ENCODE data around the gene GPR63.
A peak's percentile ranks its signal among the peaks of the same experiment; 100 is the strongest.
"Not testable (repeated sequence)": the region's sequence is repeated elsewhere in the genome, so short reads cannot be mapped to it uniquely, and the experiment has no call there.

Gene GPR63, protein sequence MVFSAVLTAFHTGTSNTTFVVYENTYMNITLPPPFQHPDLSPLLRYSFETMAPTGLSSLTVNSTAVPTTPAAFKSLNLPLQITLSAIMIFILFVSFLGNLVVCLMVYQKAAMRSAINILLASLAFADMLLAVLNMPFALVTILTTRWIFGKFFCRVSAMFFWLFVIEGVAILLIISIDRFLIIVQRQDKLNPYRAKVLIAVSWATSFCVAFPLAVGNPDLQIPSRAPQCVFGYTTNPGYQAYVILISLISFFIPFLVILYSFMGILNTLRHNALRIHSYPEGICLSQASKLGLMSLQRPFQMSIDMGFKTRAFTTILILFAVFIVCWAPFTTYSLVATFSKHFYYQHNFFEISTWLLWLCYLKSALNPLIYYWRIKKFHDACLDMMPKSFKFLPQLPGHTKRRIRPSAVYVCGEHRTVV

DNA sequence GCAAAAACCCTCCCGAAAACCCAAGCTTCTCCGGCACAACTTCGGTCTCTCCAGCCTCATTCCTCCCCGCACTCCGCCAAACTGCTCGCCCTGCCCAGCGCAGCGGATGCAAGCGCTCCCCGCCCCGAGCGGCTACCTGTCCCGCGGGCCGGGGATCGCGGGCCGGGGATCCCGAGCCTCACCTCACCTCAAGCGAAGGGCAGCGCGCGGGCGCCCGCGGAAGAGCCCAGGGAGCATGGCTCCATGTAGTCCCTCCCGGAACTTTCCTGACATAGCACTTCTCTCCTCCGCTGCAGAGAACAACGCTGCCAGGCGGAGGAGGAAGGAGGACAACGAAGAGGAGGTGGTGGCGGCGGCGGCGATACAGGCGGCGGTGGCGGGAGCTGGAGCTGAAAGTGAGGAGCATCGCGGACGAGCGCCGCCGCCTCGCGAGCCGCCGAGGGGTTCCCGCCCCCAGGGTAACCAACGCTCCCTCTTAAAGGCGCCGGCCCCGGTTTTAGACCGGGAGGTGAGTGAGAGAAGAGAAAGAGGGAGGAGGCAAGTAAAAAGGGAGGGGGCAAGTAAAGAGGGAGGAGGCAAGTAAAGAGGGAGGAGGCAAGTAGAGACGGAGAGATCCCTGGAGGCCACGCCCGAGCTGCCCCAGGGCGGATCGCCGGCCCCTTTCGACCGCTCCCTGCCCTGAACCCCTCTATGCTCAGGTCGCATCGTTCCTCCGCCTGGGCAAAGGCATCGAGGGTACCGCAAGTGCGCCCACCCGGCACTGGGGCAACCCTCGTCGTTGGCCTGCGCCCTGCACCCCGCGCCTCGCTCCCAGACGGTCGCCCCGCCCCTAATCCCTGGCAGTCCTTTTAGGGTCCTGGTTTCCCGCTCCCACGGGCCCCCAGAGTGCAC is at the start of gene GPR63:
TSS of gene GPR63 (minus strand) at position 397 of the 891 bp plus-strand sequence. CDS start 37,746 bp downstream, outside the sequence.
- FAIRE-seq, result peak; percentile 87

DNA sequence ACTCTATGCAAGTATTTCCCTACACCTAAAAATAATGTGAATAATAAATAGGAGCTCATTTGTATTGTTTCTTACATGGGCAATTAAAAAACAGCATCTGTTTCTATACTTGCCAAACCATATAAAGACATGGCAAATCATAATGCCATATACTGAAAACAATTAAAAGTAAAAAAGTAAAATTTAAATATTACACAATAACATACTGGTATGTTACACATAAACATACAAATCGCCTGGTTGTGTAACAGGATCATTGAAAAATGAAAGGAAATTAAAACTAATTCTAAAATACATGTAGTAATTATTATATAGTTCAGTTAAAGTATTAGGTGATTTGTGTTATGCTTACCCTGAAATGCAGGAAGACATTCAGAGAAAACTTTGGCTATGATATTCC is 49.2 kb upstream of the GPR63 start:
- no peak for FAIRE-seq
- DNase-seq (ENCODE audit: extremely low spot score, insufficient read length, low read depth), result no peak

More for the DNA sequence above, at the start of gene GPR63:
- peak; percentile 78 for DNase-seq (ENCODE audit: extremely low spot score, insufficient read length, low read depth)

DNA sequence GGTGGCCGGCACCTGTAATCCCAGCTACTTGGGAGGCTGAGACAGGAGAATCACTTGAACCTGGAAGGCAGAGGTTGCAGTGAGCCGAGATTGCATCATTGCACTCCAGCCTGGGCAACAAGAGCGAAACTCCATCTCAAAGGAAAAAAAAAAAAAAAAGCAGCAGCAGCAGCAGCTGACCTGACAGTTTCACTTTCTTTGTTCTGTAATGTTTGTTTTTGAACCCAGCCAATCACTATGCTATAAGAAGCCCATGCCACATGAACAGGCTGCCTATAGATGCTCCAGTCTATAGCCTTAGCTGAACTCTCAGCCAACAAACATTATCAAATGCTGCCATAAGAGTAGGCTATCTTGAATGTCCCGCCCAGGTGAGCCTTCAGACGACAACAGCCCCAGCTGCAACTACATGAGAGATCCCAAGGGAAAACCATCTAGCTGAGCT is 47.9 kb upstream of the GPR63 start:
- peak; percentile 36 for FAIRE-seq
- not testable (repeated sequence) for DNase-seq (ENCODE audit: extremely low spot score, insufficient read length, low read depth)

DNA sequence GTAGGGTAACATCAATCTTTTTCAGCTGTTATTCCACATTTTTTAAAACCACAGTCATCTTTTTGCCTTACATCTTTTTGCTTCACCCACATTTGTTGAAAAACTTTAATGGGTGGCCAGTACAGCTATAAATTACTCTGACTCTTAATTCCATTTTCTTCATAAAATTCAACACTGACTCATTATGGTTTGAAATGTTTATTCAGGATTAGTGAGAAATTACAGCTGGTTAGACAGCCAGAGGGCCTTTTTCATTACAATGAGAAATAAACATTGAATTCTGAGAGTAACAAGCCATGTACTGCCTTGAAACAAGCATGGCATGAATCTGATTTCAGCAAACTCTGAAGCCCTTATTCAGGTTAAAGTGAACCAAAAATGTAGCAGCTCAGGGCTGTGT is 40.9 kb upstream of the GPR63 start:
- no peak for DNase-seq (ENCODE audit: extremely low spot score, insufficient read length, low read depth)
- no peak for FAIRE-seq

DNA sequence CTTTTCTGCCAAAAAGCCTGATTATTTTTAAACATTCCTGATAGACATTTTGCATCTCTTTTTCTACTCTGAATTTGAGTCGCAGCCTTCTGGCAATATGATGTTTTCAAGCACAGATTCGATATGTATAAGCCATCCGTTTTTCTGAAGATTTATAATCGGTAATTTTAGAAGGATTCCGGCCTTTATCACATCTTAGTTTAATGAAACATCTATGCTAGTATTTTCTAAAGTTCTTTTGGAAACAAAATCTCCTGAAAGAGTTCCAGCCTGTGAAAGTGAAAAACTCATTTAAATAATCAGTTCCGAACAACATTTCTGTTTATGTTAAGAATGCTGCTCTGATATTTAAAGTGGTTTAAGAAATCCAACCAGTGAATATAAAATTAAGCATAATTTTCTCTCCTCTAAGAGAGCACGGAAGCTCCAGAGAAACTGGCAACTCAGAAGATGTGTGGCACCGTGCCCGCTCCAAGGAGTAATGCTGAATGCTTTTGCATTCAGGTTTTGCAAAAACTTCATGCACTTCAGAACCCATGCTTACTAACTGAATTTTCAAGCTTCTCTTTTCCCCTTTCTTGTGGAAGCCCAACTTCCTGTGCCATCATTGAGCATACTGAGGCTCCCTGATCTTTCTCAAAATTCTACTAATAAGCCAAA is 39.7 kb upstream of the GPR63 start:
- DNase-seq (ENCODE audit: extremely low spot score, insufficient read length, low read depth) (no peak), FAIRE-seq (no peak)

DNA sequence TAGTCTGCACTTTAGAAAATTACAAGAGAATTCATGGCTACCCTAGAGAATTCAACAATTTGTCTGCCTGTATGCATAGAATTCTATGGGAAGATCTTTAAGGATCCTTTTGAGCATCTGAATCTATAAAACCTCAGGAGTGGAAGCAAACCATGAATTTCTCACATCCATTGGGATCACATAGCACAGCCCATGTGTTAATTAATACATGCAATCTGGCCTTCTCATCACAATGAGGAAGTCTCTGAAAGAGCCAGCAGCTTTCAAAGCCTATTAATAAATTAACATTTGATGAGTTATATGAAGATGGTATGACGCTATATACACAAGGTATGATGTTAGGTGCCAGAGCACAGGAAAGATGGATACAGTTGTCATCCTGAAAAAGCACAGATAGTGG is 35.7 kb upstream of the GPR63 start:
- FAIRE-seq (no peak), DNase-seq (ENCODE audit: extremely low spot score, insufficient read length, low read depth) (no peak)

DNA sequence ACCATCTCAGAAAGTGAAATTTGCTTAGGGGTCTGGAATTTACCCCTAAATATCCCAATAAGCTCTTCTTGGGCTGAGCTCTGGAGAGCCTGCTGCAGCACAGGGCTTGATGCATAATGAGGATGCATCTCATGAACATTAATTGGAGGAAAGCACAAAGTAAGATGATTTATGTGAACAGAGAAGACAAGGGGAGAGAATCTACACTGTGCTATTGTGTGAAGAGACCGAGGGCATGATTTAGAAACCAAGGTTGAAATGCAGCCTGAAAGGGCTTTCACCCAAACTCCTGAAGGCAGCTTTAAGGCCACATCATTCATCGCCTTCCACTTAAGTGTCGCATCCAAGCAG is 27.8 kb upstream of the GPR63 start:
- DNase-seq (ENCODE audit: extremely low spot score, insufficient read length, low read depth), result no peak
- FAIRE-seq, result no peak

DNA sequence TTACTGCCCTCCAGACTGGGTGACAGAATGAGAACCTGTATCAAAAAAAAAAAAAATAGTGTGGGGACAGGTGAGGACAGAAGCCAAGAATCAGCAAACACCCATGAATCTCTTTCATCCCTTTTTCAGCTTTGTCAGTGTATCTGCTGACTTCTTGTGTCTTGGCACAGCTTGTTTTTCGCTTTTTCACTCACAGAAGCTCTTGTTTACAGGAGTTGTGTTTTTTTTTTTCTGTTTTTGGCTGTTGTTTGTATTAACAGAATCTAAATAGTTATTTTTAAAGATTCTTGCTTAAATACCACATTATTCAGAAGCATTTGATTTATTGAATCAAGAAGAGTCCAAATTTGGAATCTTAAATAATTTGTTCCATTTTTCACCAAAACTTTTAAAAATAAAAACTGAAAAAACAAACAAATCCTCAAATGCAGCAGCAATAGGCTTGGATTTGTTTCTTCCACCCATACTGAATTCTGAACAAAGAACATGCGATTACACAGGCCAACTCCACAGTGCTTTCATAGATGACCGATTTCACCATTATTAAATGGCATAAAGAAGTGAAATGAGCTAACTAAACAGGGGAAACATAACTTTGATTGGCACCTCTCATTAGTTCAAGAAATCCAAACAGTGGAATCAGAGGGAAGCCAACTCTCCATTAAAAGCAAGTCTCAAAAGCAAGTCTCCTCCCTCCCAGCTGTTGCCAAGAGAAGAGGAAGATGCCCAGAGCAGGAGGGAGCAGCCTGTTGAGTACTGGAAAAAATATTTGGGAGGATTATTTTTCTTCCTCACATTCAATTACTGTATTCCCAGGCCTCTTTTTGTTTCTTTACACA is 27.2 kb upstream of the GPR63 start:
- DNase-seq (ENCODE audit: extremely low spot score, insufficient read length, low read depth) (no peak), FAIRE-seq (no peak)

DNA sequence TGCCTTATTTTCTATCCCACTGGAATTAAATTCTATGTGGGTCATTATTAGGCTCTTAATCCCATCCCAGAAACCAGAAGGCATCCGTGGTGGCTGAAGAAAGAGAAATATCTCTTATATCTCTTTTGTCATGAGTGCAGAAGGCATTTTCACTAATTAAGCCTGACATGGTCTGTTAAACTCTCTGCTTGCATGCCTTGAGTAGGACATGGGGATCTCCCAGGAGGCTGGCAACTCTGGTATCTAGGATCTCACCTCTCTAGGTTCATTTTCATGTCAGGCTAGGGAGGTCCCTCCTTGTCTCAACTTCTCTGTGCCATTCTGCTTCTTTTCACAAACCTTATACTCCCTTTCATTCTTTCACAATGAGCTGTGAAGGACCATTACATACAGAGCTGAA is 25.3 kb upstream of the GPR63 start:
- no peak for FAIRE-seq
- DNase-seq (ENCODE audit: extremely low spot score, insufficient read length, low read depth), result no peak

DNA sequence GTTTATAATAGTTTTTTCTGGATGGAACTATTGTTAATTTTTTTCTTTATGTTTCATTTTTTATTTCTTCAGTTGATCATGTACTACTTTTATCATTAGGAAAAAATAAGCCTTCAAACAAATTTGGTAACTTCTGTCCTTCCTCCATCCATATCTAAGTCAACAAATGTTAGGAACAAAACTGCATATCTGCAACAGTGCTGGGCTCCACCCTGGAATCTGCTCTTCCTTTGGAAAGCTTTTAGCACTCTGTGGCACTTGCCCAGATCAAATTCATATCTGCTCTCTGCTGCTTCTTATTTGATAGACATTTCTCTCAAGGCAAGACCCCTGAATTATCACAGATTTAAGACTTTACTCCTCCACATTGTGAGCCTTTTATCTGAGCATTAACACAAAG is 24.3 kb upstream of the GPR63 start:
- DNase-seq (ENCODE audit: extremely low spot score, insufficient read length, low read depth), result no peak
- no peak for FAIRE-seq

DNA sequence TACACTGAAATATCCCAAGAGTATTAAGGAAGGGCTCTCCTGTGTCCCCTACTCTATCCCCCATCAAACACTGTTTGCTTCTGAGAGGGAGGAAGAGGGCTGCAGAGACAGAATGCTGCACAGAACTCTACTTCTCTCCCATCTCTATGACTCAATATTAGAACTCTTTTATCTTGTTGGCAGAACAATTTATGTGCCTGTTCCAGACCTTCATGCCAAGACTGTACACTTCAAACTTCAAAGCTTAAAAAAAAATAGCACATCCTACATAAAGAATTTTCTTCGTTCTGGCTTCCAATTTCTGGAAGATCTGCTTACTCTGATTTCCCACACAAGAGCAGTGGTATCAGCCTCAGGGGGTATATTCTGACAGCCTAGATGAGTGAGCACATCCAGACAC is 19.6 kb upstream of the GPR63 start:
- DNase-seq (ENCODE audit: extremely low spot score, insufficient read length, low read depth), result no peak
- no peak for FAIRE-seq

DNA sequence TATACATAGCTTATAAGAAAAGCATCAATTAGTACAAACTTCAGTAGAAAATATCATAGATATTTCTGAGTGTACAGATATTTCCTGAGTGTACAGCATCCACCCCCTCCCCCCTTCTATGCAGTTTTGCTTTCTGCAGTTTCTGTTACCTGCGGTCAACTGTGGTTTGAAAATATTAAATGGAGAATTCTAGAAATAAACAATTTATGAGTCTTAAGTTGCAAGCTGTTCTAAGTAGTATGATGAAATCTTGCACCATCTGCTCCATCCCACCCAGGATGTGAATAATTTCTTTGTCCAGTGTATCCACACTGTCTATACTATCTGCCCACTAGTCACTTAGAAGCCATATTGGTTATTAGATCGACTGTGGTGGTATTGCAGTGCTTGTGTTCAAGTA is 15.8 kb upstream of the GPR63 start:
- no peak for FAIRE-seq
- DNase-seq (ENCODE audit: extremely low spot score, insufficient read length, low read depth), result no peak

DNA sequence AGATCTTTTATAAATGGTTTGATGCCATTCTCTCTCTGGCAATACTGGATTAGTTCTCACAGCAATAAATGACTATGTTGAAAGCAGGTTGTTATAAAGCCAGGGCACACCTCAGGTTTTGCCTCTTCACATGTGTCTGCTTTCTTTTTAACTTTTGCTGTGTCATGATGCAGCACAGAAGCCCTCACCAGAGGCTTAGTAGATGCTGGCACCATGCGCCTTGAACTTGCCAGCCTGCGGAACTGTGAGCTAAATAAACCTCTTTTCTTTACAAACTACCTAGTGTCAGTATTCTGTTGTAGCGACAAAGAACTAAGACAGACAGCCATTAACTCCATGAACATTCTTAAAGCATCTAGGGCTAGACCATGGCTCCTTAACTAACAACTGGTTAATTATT is 15.3 kb upstream of the GPR63 start:
- FAIRE-seq (no peak), DNase-seq (ENCODE audit: extremely low spot score, insufficient read length, low read depth) (no peak)

DNA sequence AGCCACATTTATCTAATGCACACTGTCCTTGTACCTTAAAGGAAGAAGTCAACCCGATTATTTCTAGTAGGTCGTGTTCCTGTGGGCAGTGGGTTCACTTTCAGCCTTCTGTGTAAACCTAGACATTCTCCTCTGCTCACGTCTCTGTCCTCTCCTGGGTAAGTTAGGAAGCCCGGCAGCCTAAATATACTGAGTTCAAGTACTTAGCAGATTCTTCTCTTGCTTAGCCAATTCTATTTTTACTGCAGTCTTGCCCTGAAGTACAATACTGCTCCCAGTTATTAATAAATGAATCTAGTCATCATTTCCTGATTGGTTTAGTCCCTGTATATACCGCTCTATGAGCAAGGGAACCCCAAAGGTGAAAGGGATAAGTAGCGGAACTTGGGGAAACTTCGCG is 14.6 kb upstream of the GPR63 start:
- no peak for FAIRE-seq
- DNase-seq (ENCODE audit: extremely low spot score, insufficient read length, low read depth), result no peak

DNA sequence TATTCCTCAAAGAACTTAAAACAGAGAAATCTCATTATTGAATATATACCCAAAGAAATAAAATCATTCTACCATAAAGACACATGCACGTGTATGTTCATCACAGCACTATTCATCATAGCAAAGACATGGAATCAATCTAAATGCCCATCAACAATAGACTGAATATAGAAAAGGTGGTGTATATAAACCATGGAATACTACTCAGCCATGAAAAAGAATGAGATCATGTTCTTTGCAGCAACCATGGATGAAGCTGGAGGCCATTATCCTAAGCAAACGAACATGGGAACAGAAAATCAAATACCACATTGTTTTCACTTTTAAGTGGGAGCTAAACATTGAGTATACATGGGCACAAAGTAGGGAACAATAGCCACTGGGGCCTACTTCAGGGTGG is 12.3 kb upstream of the GPR63 start:
- no peak for DNase-seq (ENCODE audit: extremely low spot score, insufficient read length, low read depth)
- no peak for FAIRE-seq

DNA sequence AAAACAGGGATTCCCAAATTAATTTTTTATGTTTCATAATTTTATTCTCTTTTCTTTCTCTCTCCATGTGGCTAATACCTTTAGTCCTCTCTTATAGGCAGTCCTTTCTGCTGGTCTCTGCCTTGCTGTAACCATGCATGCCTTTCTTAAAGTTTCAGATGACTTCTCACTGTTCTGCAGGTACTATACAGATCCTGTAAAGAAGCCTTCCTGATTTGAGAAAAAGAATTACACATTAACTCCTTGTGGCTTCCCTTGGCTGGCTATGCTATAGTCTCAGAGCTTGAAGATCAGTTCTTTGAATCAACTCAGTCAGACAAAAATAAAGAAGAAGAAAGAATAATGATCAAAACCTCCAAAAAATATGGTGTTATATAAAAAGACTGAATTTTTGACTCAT is 7.3 kb upstream of the GPR63 start:
- DNase-seq (ENCODE audit: extremely low spot score, insufficient read length, low read depth) (no peak), FAIRE-seq (peak; percentile 36)

DNA sequence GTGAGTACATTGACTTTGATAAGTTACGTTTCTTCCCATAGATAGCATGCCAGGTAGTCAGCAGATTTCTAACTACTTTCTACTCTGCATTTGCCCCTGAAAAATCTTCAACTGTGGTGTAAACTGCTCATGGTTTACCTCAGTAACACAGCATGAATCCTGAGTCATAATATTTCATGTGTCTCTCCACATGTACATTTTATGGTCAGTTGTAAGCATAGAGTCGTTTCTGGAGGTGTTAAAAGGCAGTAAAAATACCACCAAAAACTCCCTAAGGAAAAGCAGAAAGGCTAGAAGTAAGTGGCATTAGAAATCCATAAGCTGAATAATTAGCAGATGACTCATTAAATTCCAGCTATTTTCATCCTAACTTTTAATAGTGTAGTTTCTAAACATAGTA is 4.1 kb upstream of the GPR63 start:
- no peak for DNase-seq (ENCODE audit: extremely low spot score, insufficient read length, low read depth)
- no peak for FAIRE-seq

DNA sequence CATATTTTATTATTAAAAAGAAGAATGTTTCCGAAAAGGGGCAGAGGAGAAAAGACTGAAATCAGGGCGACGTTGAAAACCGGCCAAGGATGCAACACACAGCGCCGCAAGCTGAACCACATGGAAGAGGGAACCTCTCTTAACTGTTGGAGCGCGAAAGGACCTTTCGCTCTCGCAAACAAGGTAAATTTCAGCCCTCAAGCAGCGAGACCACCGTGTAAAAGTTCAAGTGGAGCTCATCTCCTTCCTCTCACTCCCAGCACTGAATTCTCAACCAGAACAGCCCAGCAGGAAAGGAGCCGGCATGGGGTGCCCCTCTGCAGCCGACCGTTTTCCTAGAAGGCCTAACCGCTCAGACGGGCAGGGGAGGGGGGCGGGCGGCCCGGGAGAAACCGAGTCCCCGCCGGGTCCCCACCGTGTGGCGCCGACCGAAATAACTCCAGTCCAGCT is 621 bp downstream of the GPR63 start:
- no peak for DNase-seq (ENCODE audit: extremely low spot score, insufficient read length, low read depth)
- peak; percentile 53 for FAIRE-seq

DNA sequence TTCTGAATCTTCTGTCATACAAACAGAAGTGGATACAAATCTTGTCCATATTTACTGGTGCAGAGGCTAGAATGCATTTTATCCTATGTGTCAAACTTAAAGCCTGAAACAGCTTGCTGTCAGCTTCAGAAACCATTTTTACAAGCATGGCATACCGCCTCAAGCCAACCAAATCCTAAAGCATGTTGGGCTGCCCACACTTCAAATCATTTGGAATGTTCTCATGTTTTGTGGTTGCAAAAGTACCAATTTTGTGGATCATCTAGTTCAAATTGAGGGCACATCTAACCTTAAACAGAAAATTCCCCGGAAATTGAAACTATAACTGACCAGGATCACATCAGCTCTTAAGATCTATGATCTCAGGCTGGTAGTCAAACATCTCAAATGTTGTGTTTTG is 3.2 kb downstream of the GPR63 start:
- no peak for FAIRE-seq
- no peak for DNase-seq (ENCODE audit: extremely low spot score, insufficient read length, low read depth)

DNA sequence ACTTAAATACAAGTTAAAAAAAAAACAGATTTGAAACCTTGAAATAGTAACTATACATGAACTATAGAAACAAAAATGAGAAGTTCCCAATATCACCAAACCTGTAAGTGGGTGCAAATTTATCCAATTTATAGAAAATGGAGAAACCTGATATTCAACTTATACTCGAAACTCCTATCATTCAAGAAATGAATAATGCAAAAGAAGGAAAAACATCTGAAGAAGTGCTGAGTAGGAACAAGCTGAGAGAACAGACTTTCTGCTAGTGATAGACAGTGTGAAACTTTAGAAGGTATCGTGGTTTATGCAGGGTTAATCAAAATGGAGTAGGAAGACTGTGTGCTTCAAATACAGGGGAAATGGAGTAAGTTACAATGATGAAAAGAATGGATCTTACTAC is 4.5 kb downstream of the GPR63 start:
- DNase-seq (ENCODE audit: extremely low spot score, insufficient read length, low read depth) (no peak), FAIRE-seq (no peak)

Data from GM18507 (cell line).